H1 (cell line): ENCODE results near the gene TMEM181. TPM values are rescaled to one million over a fixed set of nuclear protein-coding genes. Genes with fewer than 3 reads are reported as not detected.
A peak's percentile ranks its signal among the peaks of the same experiment; 100 is the strongest.

Experiments
- CTCF ChIA-PET: fragments of 300-600 bp; sonication (Branson Sonifier 250); formaldehyde crosslinking; loops from one replicate; lab custom pipeline; 2021; ENCODE audit not compliant: partially characterized antibody; lab: Charles Lee
- POLR2A ChIA-PET: fragments of 300-600 bp; sonication (Branson Sonifier 250); formaldehyde crosslinking; loops from one replicate; lab custom pipeline; 2021; ENCODE audit warnings: inconsistent platforms; ENCODE audit not compliant: partially characterized antibody; lab: Charles Lee
- DNase-seq, 2 experiments: peaks; one replicate each; pipeline versions ENCODE4 v3.0.0 to v3.0.0-alpha.2; 2010 to 2022; ENCODE audit warnings: low spot score in 2 of 2, low read depth in 1 of 2, mixed read lengths in 1 of 2
- FAIRE-seq: peaks from 2 replicates; lab custom pipeline; 2011; peaks lifted over from hg19 to GRCh38; lab: Jason Lieb, UNC
- H2AFZ ChIP-seq: 2 replicates; pipeline ENCODE4 v1.8.1; 2012; ENCODE audit warnings: low read length, inconsistent platforms
- H2AK5ac ChIP-seq: 2 replicates; pipeline ENCODE4 v1.6.1; 2013; ENCODE audit warnings: low read depth, low read length
- H2BK120ac ChIP-seq: replicated peaks from 2 replicates; pipeline ENCODE3; 2013; ENCODE audit warnings: low read depth, low read length, inconsistent platforms
- H2BK12ac ChIP-seq: 2 replicates; pipeline ENCODE4 v1.6.1; 2013; ENCODE audit warnings: low read depth, low read length
- H2BK15ac ChIP-seq: 2 replicates; pipeline ENCODE4 v1.6.1; 2013; ENCODE audit warnings: low read length
- H2BK20ac ChIP-seq: 2 replicates; pipeline ENCODE4 v1.6.1; 2013; ENCODE audit warnings: low read length
- H2BK5ac ChIP-seq: 2 replicates; pipeline ENCODE4 v1.6.1; 2013; ENCODE audit warnings: low read depth, low read length
- H3K14ac ChIP-seq: 2 replicates; pipeline ENCODE4 v1.6.1; 2013; ENCODE audit warnings: inconsistent platforms; ENCODE audit not compliant: insufficient read length
- H3K18ac ChIP-seq: 2 replicates; pipeline ENCODE4 v1.6.1; 2013; ENCODE audit warnings: low read length; ENCODE audit errors: extremely low read depth
- H3K23ac ChIP-seq: 2 replicates; pipeline ENCODE4 v1.6.1; 2013; ENCODE audit warnings: inconsistent platforms; ENCODE audit not compliant: insufficient read length
- H3K23me2 ChIP-seq: 2 replicates; pipeline ENCODE4 v1.6.1; 2013; ENCODE audit warnings: low read depth, low read length
- H3K27ac ChIP-seq: 2 replicates; pipeline ENCODE4 v1.6.1; 2011; ENCODE audit warnings: low read depth, low read length, inconsistent platforms
- H3K27me3 ChIP-seq, 4 experiments: replicated peaks in 1 of 4; 1 replicate in 1 of 4; 2 replicates in 3 of 4; pipeline versions ENCODE4 v1.6.1 to v1.8.1; 2011 to 2013; ENCODE audit warnings: low read length in 3 of 4, mild to moderate bottlenecking in 3 of 4, inconsistent platforms in 2 of 4, mixed read lengths in 2 of 4, moderate library complexity in 1 of 4; ENCODE audit not compliant: control insufficient read depth in 3 of 4, insufficient read depth in 3 of 4; ENCODE audit errors: extremely low read depth in 1 of 4
- H3K36me3 ChIP-seq, 4 experiments: 2 replicates each; pipeline versions ENCODE4 v1.6.1 to v1.8.1; 2011 to 2013; ENCODE audit warnings: mild to moderate bottlenecking in 4 of 4, low read length in 3 of 4, moderate library complexity in 2 of 4, control low read depth in 1 of 4, inconsistent platforms in 1 of 4; ENCODE audit not compliant: insufficient read depth in 4 of 4, control insufficient read depth in 2 of 4
- H3K4ac ChIP-seq: replicated peaks from 2 replicates; pipeline ENCODE3; 2013; ENCODE audit warnings: low read length, low read depth, mixed read lengths, inconsistent platforms; ENCODE audit not compliant: insufficient read length
- H3K4me1 ChIP-seq, 4 experiments: replicated peaks in 1 of 4; 1 replicate in 1 of 4; 2 replicates in 3 of 4; pipeline versions ENCODE4 v1.6.1 to v1.8.1; 2011 to 2013; ENCODE audit warnings: low read length in 3 of 4, inconsistent platforms in 2 of 4, mixed read lengths in 1 of 4; ENCODE audit not compliant: insufficient read depth in 4 of 4, control insufficient read depth in 3 of 4
- H3K4me2 ChIP-seq, 2 experiments: 2 replicates each; pipeline versions ENCODE4 v1.6.1 to v1.8.1; 2011 to 2013; ENCODE audit warnings: low read depth in 2 of 2, low read length in 2 of 2, control low read depth in 1 of 2, inconsistent platforms in 1 of 2, mild to moderate bottlenecking in 1 of 2; ENCODE audit not compliant: insufficient read depth in 1 of 2
- H3K4me3 ChIP-seq, 4 experiments: fragments of 200-600, 300-600 bp in 1 of 4; sonication (generic), shearing (Covaris generic), sonication (Bioruptor Twin) in 1 of 4; 2 replicates each; pipeline versions ENCODE4 v1.5.1 to v1.8.1; 2011 to 2016; ENCODE audit warnings: low read length in 4 of 4, low read depth in 3 of 4, control low read depth in 2 of 4, inconsistent platforms in 2 of 4, mild to moderate bottlenecking in 2 of 4, mixed read lengths in 1 of 4, moderate library complexity in 1 of 4; ENCODE audit not compliant: insufficient read depth in 2 of 4; ENCODE audit errors: extremely low read depth in 1 of 4
- H3K56ac ChIP-seq: replicated peaks from 2 replicates; pipeline ENCODE3; 2013; ENCODE audit warnings: low read depth, mild to moderate bottlenecking, mixed read lengths, low read length, inconsistent platforms; ENCODE audit not compliant: insufficient read length
- H3K79me1 ChIP-seq: 2 replicates; pipeline ENCODE4 v1.6.1; 2013; ENCODE audit warnings: low read depth, low read length, control low read depth
- H3K79me2 ChIP-seq, 2 experiments: 2 replicates each; pipeline versions ENCODE4 v1.6.1 to v1.8.1; 2012 to 2013; ENCODE audit warnings: low read length in 2 of 2, mild to moderate bottlenecking in 2 of 2, inconsistent platforms in 1 of 2; ENCODE audit not compliant: insufficient read depth in 2 of 2, control insufficient read depth in 1 of 2
- H3K9ac ChIP-seq, 4 experiments: replicated peaks in 1 of 4; 1 replicate in 1 of 4; 2 replicates in 3 of 4; pipeline versions ENCODE4 v1.6.1 to v1.8.1; 2011 to 2013; ENCODE audit warnings: low read depth in 3 of 4, low read length in 3 of 4, control low read depth in 2 of 4, mild to moderate bottlenecking in 2 of 4, moderate library complexity in 2 of 4, inconsistent platforms in 1 of 4; ENCODE audit errors: extremely low read depth in 1 of 4
- H3K9me3 ChIP-seq, 2 experiments: 2 replicates each; pipeline versions ENCODE4 v1.6.1 to v1.8.1; 2012 to 2013; ENCODE audit warnings: mild to moderate bottlenecking in 2 of 2, moderate library complexity in 2 of 2, control low read depth in 1 of 2, inconsistent platforms in 1 of 2, low read depth in 1 of 2, low read length in 1 of 2, mixed read lengths in 1 of 2; ENCODE audit not compliant: insufficient read depth in 2 of 2
- H4K20me1 ChIP-seq, 2 experiments: replicated peaks in 1 of 2; 2 replicates each; pipeline versions ENCODE3 to v1.8.1; 2011 to 2013; ENCODE audit warnings: inconsistent platforms in 2 of 2, low read length in 2 of 2, mild to moderate bottlenecking in 1 of 2; ENCODE audit not compliant: insufficient read depth in 2 of 2, control insufficient read depth in 1 of 2
- H4K5ac ChIP-seq: 2 replicates; pipeline ENCODE4 v1.6.1; 2013; ENCODE audit warnings: low read length, low read depth, mixed read lengths, inconsistent platforms; ENCODE audit not compliant: insufficient read length
- H4K8ac ChIP-seq: 2 replicates; pipeline ENCODE4 v1.8.0; 2013; ENCODE audit warnings: mild to moderate bottlenecking, moderate library complexity, low read length, inconsistent platforms; ENCODE audit not compliant: insufficient read depth; ENCODE audit errors: extremely low read depth
- H4K91ac ChIP-seq: replicated peaks from 2 replicates; pipeline ENCODE3; 2013; ENCODE audit warnings: low read length, mixed read lengths, inconsistent platforms; ENCODE audit not compliant: insufficient read length
- CBX5 ChIP-seq: fragments of 300-800, 300-1000 bp; sonication (generic); IDR thresholded peaks from 2 replicates; pipeline ENCODE4 v1.7.1; 2016; ENCODE audit warnings: antibody characterized with exemption, low read length, low read depth
- CEBPB ChIP-seq: IDR thresholded peaks from 2 replicates; pipeline ENCODE4 v1.6.1; 2012; ENCODE audit warnings: low read depth, low read length
- CTBP2 ChIP-seq: IDR thresholded peaks from 2 replicates; pipeline ENCODE4 v1.7.0; 2011; ENCODE audit warnings: borderline replicate concordance, mild to moderate bottlenecking, moderate library complexity, mixed read lengths, low read length; ENCODE audit not compliant: insufficient read depth, insufficient read length
- CTCF ChIP-seq, 3 experiments: IDR thresholded peaks; 1 replicate in 2 of 3; 2 replicates in 1 of 3; pipeline versions ENCODE4 v1.5.1 to v1.6.1; 2011; ENCODE audit warnings: low read length in 3 of 3, mild to moderate bottlenecking in 3 of 3, inconsistent platforms in 2 of 3, low read depth in 1 of 3, moderate library complexity in 1 of 3; ENCODE audit not compliant: insufficient read depth in 1 of 3; ENCODE audit errors: control extremely low read depth in 1 of 3
- EGR1 ChIP-seq: IDR thresholded peaks from 2 replicates; pipeline ENCODE4 v1.6.1; 2011; ENCODE audit warnings: low read depth, low read length, borderline replicate concordance
- MAX ChIP-seq: IDR thresholded peaks from 2 replicates; pipeline ENCODE4 v1.6.1; 2012; ENCODE audit warnings: inconsistent platforms
- PHF8 ChIP-seq: fragments of 200-600 bp; sonication (generic); conservative IDR thresholded peaks from 2 replicates; pipeline ENCODE4 v1.7.1; 2012; ENCODE audit warnings: low read depth, mild to moderate bottlenecking, inconsistent platforms, low read length, moderate library complexity
- RBBP5 ChIP-seq: IDR thresholded peaks from 2 replicates; pipeline ENCODE4 v1.7.1; 2012; ENCODE audit warnings: low read depth, mild to moderate bottlenecking, inconsistent platforms, low read length, moderate library complexity, borderline replicate concordance
- RXRA ChIP-seq: IDR thresholded peaks from 2 replicates; pipeline ENCODE4 v1.6.1; 2011; ENCODE audit warnings: low read depth, mild to moderate bottlenecking, low read length, moderate library complexity; ENCODE audit not compliant: insufficient read depth
- YY1 ChIP-seq: IDR thresholded peaks from 2 replicates; pipeline ENCODE4 v1.6.1; 2011; ENCODE audit warnings: low read depth, mild to moderate bottlenecking, low read length
- WGBS, 2 experiments: shearing (Covaris generic) in 1 of 2; methylation state at CpG; one replicate each; pipeline versions ENCODE4 v1.1.6 to v1.1.7; 2013 to 2015; ENCODE audit warnings: low lambda C conversion rate in 2 of 2, mixed read lengths in 2 of 2, inconsistent platforms in 1 of 2, low coverage in 1 of 2, missing lambda C conversion rate in 1 of 2; ENCODE audit not compliant: insufficient replicate concordance in 2 of 2, insufficient coverage in 1 of 2, insufficient read length in 1 of 2; ENCODE audit errors: extremely low coverage in 1 of 2, missing lambda C conversion rate in 1 of 2; 5-methylcytosine and 5-hydroxymethylcytosine counted together
- polyA plus RNA-seq, 7 experiments: library from polyadenylated mRNA; depleted of rRNA in 3 of 7; stranded (reverse) in 5 of 7; unstranded in 2 of 7; fragments of >200 nt in 5 of 7; fragments of 200-250 nt in 2 of 7; gene quantifications; 1 replicate in 5 of 7; 2 replicates in 1 of 7; 4 replicates in 1 of 7; pipeline versions ENCODE4 v1.2.1 to v1.2.3, GENCODE V29; 2011 to 2013; ENCODE audit warnings: missing spikeins in 2 of 7, mixed read lengths in 2 of 7
- total RNA-seq: library from RNA; stranded (reverse); fragmentation: NEBNext Ultra II Directional; extraction: Animal tissue kit (Norgen Biotek cat#: 25700); gene quantifications from 2 replicates; pipeline ENCODE4 v1.2.1, GENCODE V29; 2021

Gene TMEM181
- total and polyA plus RNA-seq, 2 of the 8 experiments (the other 6 are each of a cell fraction or from before 2014, with no cell fraction given), result 8.6 to 19.0 TPM

- H2BK5ac ChIP-seq, result no peak overlapping the region
- no peaks in the 10 kb centered on the region for H3K27me3 ChIP-seq
- H2BK12ac ChIP-seq, result no peak overlapping the region
- no peak overlapping the region for H3K9ac ChIP-seq
- ChIA-PET POLR2A (no interaction called here), CTCF (interaction anchor here (0.9 kb wide), 1 partner anchor 25 kb away, joined by 4 read pairs; no protein-coding TSS in a partner anchor)
- no peak overlapping the region for H3K27ac ChIP-seq
- no peak overlapping the region for H4K8ac ChIP-seq
- H3K23me2 ChIP-seq, result no peaks in the 10 kb centered on the region
- peaks cover 0 to 41% (median 17%) of the 10 kb centered on the region in 4 experiments; a peak in 6 of 8 replicates for H3K36me3 ChIP-seq
- no peak overlapping the region for H2AK5ac ChIP-seq
- H3K56ac ChIP-seq, result no peak overlapping the region
- H3K18ac ChIP-seq, result no peak overlapping the region
- peaks cover 2% of the 10 kb centered on the region for H3K79me1 ChIP-seq
- no peak overlapping the region for H3K23ac ChIP-seq
- H3K4me2 ChIP-seq, result no peak overlapping the region
- H2BK120ac ChIP-seq, result no peak overlapping the region
- 0 out of 4 replicates have a peak, but pooled peaks cover 0 to 2% of the 10 kb centered on the region in 2 experiments for H3K79me2 ChIP-seq
- FAIRE-seq, result no peak
- no peaks in the 10 kb centered on the region for H3K9me3 ChIP-seq
- no peak overlapping the region for H3K4me3 ChIP-seq
- no peak overlapping the region for H4K5ac ChIP-seq
- WGBS, 2 experiments, result 95% methylated on average over 7 of the region's 7 CpGs; no CpG with 5 or more reads in 1 of the 2 experiments
- no peak overlapping the region for H2BK15ac ChIP-seq
- DNase-seq, result no peak
- H2BK20ac ChIP-seq, result no peak overlapping the region
- H4K91ac ChIP-seq, result no peak overlapping the region
- no peaks in the 10 kb centered on the region for H3K4me1 ChIP-seq
- no peak overlapping the region for H2AFZ ChIP-seq
- no peak overlapping the region for H3K14ac ChIP-seq
- peak overlapping the region; percentile 50 for H3K4ac ChIP-seq
- H4K20me1 ChIP-seq, result peaks cover 4 to 5% of the 10 kb centered on the region in 2 experiments
- no peak for TF ChIP-seq MAX
- no peak for TF ChIP-seq RBBP5
- TF ChIP-seq RXRA, result no peak
- TF ChIP-seq CTBP2, result no peak
- no peak for TF ChIP-seq CBX5
- no peak for TF ChIP-seq PHF8
- TF ChIP-seq CEBPB, result no peak
- no peak for TF ChIP-seq EGR1
- TF ChIP-seq CTCF (IDR thresholded peaks at IDR 0.05; ENCODE audit: control extremely low read depth in 1 of 3, insufficient read depth in 1 of 3, low read depth in 1 of 3, low read length in 3 of 3), result no peak
- no peak for TF ChIP-seq YY1
Observed at GRCh38 chr6:158635427-158636073, 75.7 kb downstream of the TMEM181 start.
